GM12875 (cell line): ENCODE results near the gene TBXA2R.

ENCODE experiments used
- H3K4me3 ChIP-seq: one replicate; pipeline ENCODE4 v1.5.1; 2011; ENCODE audit warnings: low read depth, low read length, control low read depth
- CTCF ChIP-seq: IDR thresholded peaks from 2 replicates; pipeline ENCODE4 v1.5.1; 2011; ENCODE audit warnings: low read depth, mild to moderate bottlenecking, control low read depth, inconsistent platforms, low read length, moderate library complexity, borderline replicate concordance; ENCODE audit not compliant: insufficient read depth

Gene TBXA2R

GRCh38 chr19:3623716-3624115 is 17.0 kb upstream of the TBXA2R start:
- no peak for TF ChIP-seq CTCF
- H3K4me3 ChIP-seq, result no peak overlapping the region

- TF ChIP-seq CTCF, result no peak
- no peak overlapping the region for H3K4me3 ChIP-seq
These were observed 15.5 kb upstream of the TBXA2R start for GRCh38 chr19:3622224-3622623.

GRCh38 chr19:3621689-3622088 is 15.0 kb upstream of the TBXA2R start:
- no peak for TF ChIP-seq CTCF

GRCh38 chr19:3620817-3621547 is 14.3 kb upstream of the TBXA2R start:
- no peak for TF ChIP-seq CTCF

More at GRCh38 chr19:3621689-3622088, 15.0 kb upstream of the TBXA2R start:
- H3K4me3 ChIP-seq, result no peak overlapping the region

GRCh38 chr19:3620145-3620816 is 13.6 kb upstream of the TBXA2R start:
- TF ChIP-seq CTCF, result no peak

More at GRCh38 chr19:3620817-3621547, 14.3 kb upstream of the TBXA2R start:
- no peak overlapping the region for H3K4me3 ChIP-seq

GRCh38 chr19:3619631-3620012 is 12.9 kb upstream of the TBXA2R start:
- no peak for TF ChIP-seq CTCF
- H3K4me3 ChIP-seq, result no peak overlapping the region

More at GRCh38 chr19:3620145-3620816, 13.6 kb upstream of the TBXA2R start:
- no peak overlapping the region for H3K4me3 ChIP-seq
